H9 (cell line): Measurements from ENCODE around the gene TBCB. TPM values are rescaled to one million over a fixed set of nuclear protein-coding genes. Genes with fewer than 3 reads are reported as not detected.
A peak's percentile ranks its signal among the peaks of the same experiment; 100 is the strongest.

Source experiments
- DNase-seq: peaks from one replicate; pipeline ENCODE4 v3.0.0-alpha.2; 2017
- H2AFZ ChIP-seq: one replicate; pipeline ENCODE4 v1.6.1; 2013; ENCODE audit warnings: mild to moderate bottlenecking, low read length, control low read depth, moderate library complexity
- H2AK5ac ChIP-seq: 2 replicates; pipeline ENCODE4 v1.6.1; 2013; ENCODE audit warnings: low read length, control low read depth, mixed read lengths; ENCODE audit not compliant: insufficient read length
- H2BK120ac ChIP-seq: one replicate; pipeline ENCODE4 v1.6.1; 2013; ENCODE audit warnings: low read depth, mild to moderate bottlenecking, low read length, control low read depth, inconsistent platforms; ENCODE audit not compliant: poor library complexity, severe bottlenecking
- H2BK12ac ChIP-seq: 2 replicates; pipeline ENCODE4 v1.6.1; 2013; ENCODE audit warnings: low read length, control low read depth, mixed read lengths, low read depth; ENCODE audit not compliant: insufficient read length
- H2BK15ac ChIP-seq: 2 replicates; pipeline ENCODE4 v1.6.1; 2013; ENCODE audit warnings: low read depth, low read length, control low read depth
- H2BK20ac ChIP-seq: one replicate; pipeline ENCODE4 v1.6.1; 2013; ENCODE audit warnings: low read depth, mild to moderate bottlenecking, low read length, control low read depth, inconsistent platforms; ENCODE audit not compliant: poor library complexity, severe bottlenecking
- H2BK5ac ChIP-seq: 2 replicates; pipeline ENCODE4 v1.6.1; 2013; ENCODE audit warnings: low read length, control low read depth, mixed read lengths; ENCODE audit not compliant: insufficient read length
- H3K14ac ChIP-seq: 2 replicates; pipeline ENCODE4 v1.6.1; 2013; ENCODE audit warnings: low read length, control low read depth; ENCODE audit not compliant: insufficient read depth
- H3K18ac ChIP-seq: 2 replicates; pipeline ENCODE4 v1.6.1; 2013; ENCODE audit warnings: low read depth, mild to moderate bottlenecking, mixed read lengths, low read length, control low read depth; ENCODE audit not compliant: insufficient read length
- H3K23ac ChIP-seq: 2 replicates; pipeline ENCODE4 v1.6.1; 2013; ENCODE audit warnings: low read length, control low read depth, mixed read lengths, low read depth; ENCODE audit not compliant: insufficient read length
- H3K23me2 ChIP-seq: 2 replicates; pipeline ENCODE4 v1.6.1; 2013; ENCODE audit warnings: low read depth, mild to moderate bottlenecking, mixed read lengths, low read length, control low read depth; ENCODE audit not compliant: insufficient read length, poor library complexity, severe bottlenecking
- H3K27ac ChIP-seq: 2 replicates; pipeline ENCODE4 v1.5.1; 2013; ENCODE audit warnings: low read length, control low read depth, mixed read lengths, low read depth; ENCODE audit not compliant: insufficient read length
- H3K27me3 ChIP-seq: 2 replicates; pipeline ENCODE4 v1.6.1; 2013; ENCODE audit warnings: low read length, control low read depth, inconsistent platforms; ENCODE audit not compliant: insufficient read depth
- H3K4ac ChIP-seq: 2 replicates; pipeline ENCODE4 v1.6.1; 2013; ENCODE audit warnings: low read depth, mild to moderate bottlenecking, control low read depth, inconsistent platforms, low read length, moderate library complexity
- H3K4me1 ChIP-seq: 2 replicates; pipeline ENCODE4 v1.6.1; 2013; ENCODE audit warnings: low read length, control low read depth, inconsistent platforms; ENCODE audit not compliant: insufficient read depth
- H3K4me2 ChIP-seq: 2 replicates; pipeline ENCODE4 v1.6.1; 2013; ENCODE audit warnings: low read length, control low read depth, mixed read lengths; ENCODE audit not compliant: insufficient read length, insufficient read depth
- H3K56ac ChIP-seq: 2 replicates; pipeline ENCODE4 v1.6.1; 2013; ENCODE audit warnings: low read depth, mild to moderate bottlenecking, mixed read lengths, low read length, control low read depth; ENCODE audit not compliant: insufficient read length
- H3K79me1 ChIP-seq: 2 replicates; pipeline ENCODE4 v1.6.1; 2013; ENCODE audit warnings: low read depth, mild to moderate bottlenecking, moderate library complexity, low read length, control low read depth, inconsistent platforms; ENCODE audit not compliant: insufficient read depth, poor library complexity, severe bottlenecking
- H3K79me2 ChIP-seq: 2 replicates; pipeline ENCODE4 v1.6.1; 2013; ENCODE audit warnings: low read length, control low read depth, inconsistent platforms; ENCODE audit not compliant: insufficient read depth
- H3K9ac ChIP-seq: 2 replicates; pipeline ENCODE4 v1.6.1; 2013; ENCODE audit warnings: low read length, control low read depth, mixed read lengths; ENCODE audit not compliant: insufficient read length; ENCODE audit errors: extremely low read depth
- H3K9me3 ChIP-seq: one replicate; pipeline ENCODE4 v1.6.1; 2013; ENCODE audit warnings: low read depth, low read length, inconsistent platforms; ENCODE audit not compliant: control insufficient read depth
- H3T11ph ChIP-seq: one replicate; pipeline ENCODE4 v1.6.1; 2013; ENCODE audit warnings: mild to moderate bottlenecking, low read length, control low read depth, inconsistent platforms
- H4K20me1 ChIP-seq: one replicate; pipeline ENCODE4 v1.6.1; 2013; ENCODE audit not compliant: control insufficient read depth, insufficient read length, insufficient read depth
- H4K5ac ChIP-seq: 2 replicates; pipeline ENCODE4 v1.6.1; 2013; ENCODE audit warnings: low read depth, mild to moderate bottlenecking, mixed read lengths, low read length, control low read depth; ENCODE audit not compliant: insufficient read length
- H4K8ac ChIP-seq: replicated peaks from 2 replicates; pipeline ENCODE4 v1.6.1; 2013; ENCODE audit warnings: low read length, control low read depth, mixed read lengths, low read depth; ENCODE audit not compliant: insufficient read length
- H4K91ac ChIP-seq: 2 replicates; pipeline ENCODE4 v1.6.1; 2013; ENCODE audit warnings: low read depth, mild to moderate bottlenecking, moderate library complexity, mixed read lengths, low read length, control low read depth; ENCODE audit not compliant: insufficient read length
- H3K27ac Mint-ChIP-seq, 3 experiments: 2 replicates in 2 of 3; 3 replicates in 1 of 3; pipeline ENCODE4 v1.8.0; 2020 to 2021; ENCODE audit warnings: mixed read lengths in 3 of 3, mild to moderate bottlenecking in 1 of 3, moderate library complexity in 1 of 3
- H3K27me3 Mint-ChIP-seq: 2 replicates; pipeline ENCODE4 v1.8.0; 2021; ENCODE audit warnings: low read depth, mild to moderate bottlenecking, moderate library complexity, mixed read lengths
- H3K36me3 Mint-ChIP-seq, 3 experiments: 2 replicates in 2 of 3; 3 replicates in 1 of 3; pipeline ENCODE4 v1.8.0; 2020 to 2021; ENCODE audit warnings: low read depth in 3 of 3, mixed read lengths in 3 of 3; ENCODE audit not compliant: insufficient read depth in 1 of 3
- H3K4me1 Mint-ChIP-seq, 2 experiments: 2 replicates each; pipeline ENCODE4 v1.8.0; 2020; ENCODE audit warnings: mixed read lengths in 2 of 2
- H3K4me3 Mint-ChIP-seq, 2 experiments: 2 replicates in 1 of 2; 3 replicates in 1 of 2; pipeline ENCODE4 v1.8.0; 2020 to 2021; ENCODE audit warnings: mild to moderate bottlenecking in 2 of 2, mixed read lengths in 2 of 2, moderate library complexity in 1 of 2
- H3K9me3 Mint-ChIP-seq, 2 experiments: 2 replicates in 1 of 2; 3 replicates in 1 of 2; pipeline ENCODE4 v1.8.0; 2020; ENCODE audit warnings: mild to moderate bottlenecking in 2 of 2, mixed read lengths in 2 of 2, moderate library complexity in 1 of 2
- CTCF ChIP-seq: fragments of 200-600 bp; sonication (generic); conservative IDR thresholded peaks from 3 replicates; pipeline ENCODE4 v1.8.0; 2021; ENCODE audit warnings: antibody characterized with exemption, mild to moderate bottlenecking
- WGBS: extraction: QIAGEN DNeasy Blood & Tissue Kit; methylation state at CpG from one replicate; pipeline ENCODE4 v1.1.7; 2013; ENCODE audit warnings: missing lambda C conversion rate, low lambda C conversion rate, mixed read lengths; ENCODE audit not compliant: insufficient read length; ENCODE audit errors: extremely low coverage; 5-methylcytosine and 5-hydroxymethylcytosine counted together
- total RNA-seq: library from RNA; stranded (reverse); gene quantifications from 2 replicates; pipeline ENCODE4 v1.2.1, GENCODE V29; 2021

Gene TBCB
- total RNA-seq, 1 experiment from 2014 or later = 216 TPM

- Histone ChIP-seq H3K4ac (no peak overlapping the region), H3K79me1 (no peaks in the 10 kb centered on the region), H3K14ac (no peak overlapping the region), H2BK5ac (no peak overlapping the region), H3K4me1 (no peaks in the 10 kb centered on the region), H4K91ac (no peak overlapping the region), H3K18ac (no peak overlapping the region), H4K20me1 (no peaks in the 10 kb centered on the region), H4K5ac (no peak overlapping the region), H3K27ac (no peak overlapping the region), H3K4me2 (no peak overlapping the region), H3K9me3 (no peaks in the 10 kb centered on the region), H2BK20ac (no peak overlapping the region), H3K27me3 (no peaks in the 10 kb centered on the region), H3K9ac (no peak overlapping the region), H3T11ph (no peak overlapping the region), H3K56ac (no peak overlapping the region), H4K8ac (no peak overlapping the region), H3K79me2 (no peaks in the 10 kb centered on the region), H3K23me2 (no peaks in the 10 kb centered on the region), H2BK120ac (no peak overlapping the region), H3K23ac (no peak overlapping the region), H2BK12ac (no peak overlapping the region), H2BK15ac (no peak overlapping the region), H2AK5ac (no peak overlapping the region), H2AFZ (no peak overlapping the region)
- Mint-ChIP-seq H3K4me3 (no peak overlapping the region), H3K9me3 (no peaks in the 10 kb centered on the region), H3K27ac (peak overlapping the region in 2 of 3 experiments; percentile 24 to 86; a peak in 1 of 7 replicates), H3K27me3 (no peaks in the 10 kb centered on the region), H3K36me3 (peaks cover 34 to 74% (median 56%) of the 10 kb centered on the region in 3 experiments), H3K4me1 (no peaks in the 10 kb centered on the region)
- no peak for DNase-seq
- no CpG with 5 or more reads among the region's 6 CpGs for WGBS
- no peak for TF ChIP-seq CTCF
Observed at GRCh38 chr19:36097036-36097435, 18.2 kb upstream of the TBCB start.
